Spleen (tissue), 11 donors: ENCODE measurements around the gene SMIM14. TPM values are rescaled to one million over a fixed set of nuclear protein-coding genes. Genes with fewer than 3 reads are reported as not detected.
"Not testable (repeated sequence)": the region's sequence is repeated elsewhere in the genome, so short reads cannot be mapped to it uniquely, and the experiment has no call there.

Source experiments
- DNase-seq: peaks from one replicate; pipeline ENCODE4 v3.0.0-alpha.2; 2020
- H3K27ac ChIP-seq, 8 donors: fragments of 200-600 bp; sonication (generic) in 7 of 8; 1 replicate in 4 of 8; 2 replicates in 4 of 8; pipeline versions ENCODE4 v1.5.0 to v1.8.0; 2016 to 2021; ENCODE audit warnings: inconsistent platforms in 4 of 8, mild to moderate bottlenecking in 4 of 8, moderate library complexity in 1 of 8
- H3K27me3 ChIP-seq, 7 donors: fragments of 200-600 bp; sonication (generic) in 6 of 7; replicated peaks in 1 of 7; 1 replicate in 4 of 7; 2 replicates in 3 of 7; pipeline versions ENCODE4 v1.5.0 to v1.8.0; 2016 to 2021; ENCODE audit warnings: inconsistent platforms in 3 of 7, mild to moderate bottlenecking in 1 of 7
- H3K36me3 ChIP-seq, 6 donors: fragments of 200-600 bp; sonication (generic) in 5 of 6; 1 replicate in 4 of 6; 2 replicates in 2 of 6; pipeline versions ENCODE4 v1.5.0 to v1.8.0; 2016 to 2021; ENCODE audit warnings: inconsistent platforms in 2 of 6
- H3K4me1 ChIP-seq, 6 donors: fragments of 200-600 bp; sonication (generic) in 5 of 6; 1 replicate in 3 of 6; 2 replicates in 3 of 6; pipeline versions ENCODE4 v1.5.0 to v1.8.0; 2016 to 2021; ENCODE audit warnings: inconsistent platforms in 3 of 6
- H3K4me3 ChIP-seq, 8 donors: fragments of 200-600 bp; sonication (generic) in 7 of 8; 1 replicate in 4 of 8; 2 replicates in 4 of 8; pipeline versions ENCODE4 v1.5.0 to v1.8.0; 2016 to 2021; ENCODE audit warnings: inconsistent platforms in 4 of 8, mild to moderate bottlenecking in 4 of 8, moderate library complexity in 2 of 8
- H3K9me3 ChIP-seq, 8 donors: fragments of 200-600 bp; sonication (generic) in 7 of 8; 1 replicate in 4 of 8; 2 replicates in 4 of 8; pipeline versions ENCODE4 v1.5.0 to v1.8.0; 2016 to 2021; ENCODE audit warnings: inconsistent platforms in 4 of 8
- CTCF ChIP-seq, 11 experiments: fragments of 200-600 bp in 7 of 11; fragments of 450-650 bp in 4 of 11; sonication (generic) in 4 of 11; IDR thresholded peaks in 8 of 11; conservative IDR thresholded peaks in 3 of 11; 1 replicate in 7 of 11; 2 replicates in 4 of 11; pipeline versions ENCODE4 v1.4.0 to v1.8.0; 2016 to 2021; ENCODE audit warnings: antibody characterized with exemption in 11 of 11, inconsistent platforms in 4 of 11, mild to moderate bottlenecking in 1 of 11
- POLR2A ChIP-seq, 3 donors: fragments of 450-650 bp; IDR thresholded peaks; one replicate each; pipeline ENCODE4 v1.5.1; 2017; ENCODE audit warnings: antibody characterized with exemption in 3 of 3, mild to moderate bottlenecking in 1 of 3
- POLR2AphosphoS5 ChIP-seq, 3 donors: sonication (generic); formaldehyde crosslinking; IDR thresholded peaks; one replicate each; pipeline ENCODE4 v1.5.1; 2017; ENCODE audit warnings: antibody characterized with exemption in 3 of 3
- WGBS, 5 donors: extraction: QIAGEN DNeasy Blood & Tissue Kit in 3 of 5; methylation state at CpG; one replicate each; pipeline versions ENCODE4 v1.1.5 to v1.1.7; 2013 to 2018; 5-methylcytosine and 5-hydroxymethylcytosine counted together
- intact Hi-C: fragments of 100-400 bp; cut with DNase I; formaldehyde crosslinking; loops from one replicate; pipeline ENCODE4 v1.15.0; 2023; ENCODE audit warnings: low total_unique reads
- polyA plus RNA-seq, 3 donors: library from polyadenylated mRNA; stranded (reverse); fragments of 200-250 nt; gene quantifications; one replicate each; pipeline ENCODE4 v1.2.1, GENCODE V29; 2013
- total RNA-seq, 7 donors: library from RNA; depleted of rRNA in 3 of 7; stranded (reverse); fragments of >200 nt in 3 of 7; fragmentation: NEBNext Ultra II Directional in 4 of 7; extraction: Animal tissue kit (Norgen Biotek cat#: 25700) in 4 of 7; gene quantifications; one replicate each; pipeline versions ENCODE4 v1.1.0 to v1.2.1, GENCODE V29; 2016 to 2021
- donor health status: healthy with polysubstance abuse.
- donor health status: DM: no; HTN: no; CAD: no; lungs with moderate emphysema.
- donor health status: DM: no; HTN: no; CAD: no.
- donor health status: Bipolar disorder and iron deficiency.
- donor health status: healthy.
- donor health status: DM: no; HTN: no; CAD: no.
- donor health status: DM: yes; HTN: yes; CAD: no.

Gene SMIM14
- total and polyA plus RNA-seq, 10 donors, result 33.4 to 111 (median 64.4) TPM

GRCh38 chr4:39504538-39504937 lies 134.1 kb downstream of the SMIM14 start:
- Histone ChIP-seq H3K4me3 (no peak overlapping the region), H3K9me3 (no peaks in the 10 kb centered on the region), H3K27ac (no peak overlapping the region), H3K27me3 (no peaks in the 10 kb centered on the region), H3K36me3 (peaks cover 5 to 100% (median 82%) of the 10 kb centered on the region in 6 donors), H3K4me1 (no peaks in the 10 kb centered on the region)
- TF ChIP-seq CTCF (IDR thresholded peaks at IDR 0.05 in 8 of 11, conservative IDR thresholded peaks at IDR 0.05 in 3 of 11) (no peak), POLR2A (IDR thresholded peaks at IDR 0.05) (no peak), POLR2AphosphoS5 (IDR thresholded peaks at IDR 0.05) (no peak)
- WGBS, 5 donors, result 95 to 98% (median 98%) methylated on average over 2 of the region's 2 CpGs
- intact Hi-C loops, result no loop called here
- no peak for DNase-seq

GRCh38 chr4:39502664-39503035 lies 136.0 kb downstream of the SMIM14 start:
- H3K27ac ChIP-seq, H3K4me3 ChIP-seq, H3K27me3 ChIP-seq, H3K9me3 ChIP-seq, H3K4me1 ChIP-seq, intact Hi-C loops, DNase-seq: not testable (repeated sequence)
- peaks cover 3 to 97% (median 67%) of the 10 kb centered on the region in 6 donors for H3K36me3 ChIP-seq
- 91 to 100% (median 95%) methylated on average over 4 of the region's 4 CpGs for WGBS, 5 donors

- Histone ChIP-seq H3K4me3 (no peak overlapping the region), H3K4me1 (no peaks in the 10 kb centered on the region), H3K27ac (no peak overlapping the region), H3K36me3 (peaks cover 3 to 92% (median 62%) of the 10 kb centered on the region in 6 donors), H3K9me3 (no peaks in the 10 kb centered on the region), H3K27me3 (no peaks in the 10 kb centered on the region)
- intact Hi-C loops, result no loop called here
- DNase-seq, result no peak
- TF ChIP-seq POLR2A (IDR thresholded peaks at IDR 0.05), result no peak
- no peak for TF ChIP-seq CTCF (IDR thresholded peaks at IDR 0.05 in 8 of 11, conservative IDR thresholded peaks at IDR 0.05 in 3 of 11)
- TF ChIP-seq POLR2AphosphoS5 (IDR thresholded peaks at IDR 0.05), result no peak
Measured at GRCh38 chr4:39502019-39502663, 136.5 kb downstream of the SMIM14 start.

- H3K27me3 ChIP-seq, result no peaks in the 10 kb centered on the region
- intact Hi-C loops, result no loop called here
Measured at GRCh38 chr4:39498727-39499020, 140.0 kb downstream of the SMIM14 start.

More at GRCh38 chr4:39498727-39499020, 140.0 kb downstream of the SMIM14 start:
- no peak for DNase-seq
- H3K27ac ChIP-seq, result no peak overlapping the region
- no peaks in the 10 kb centered on the region for H3K4me1 ChIP-seq
- no peaks in the 10 kb centered on the region for H3K9me3 ChIP-seq
- H3K36me3 ChIP-seq, result peaks cover 0 to 57% (median 33%) of the 10 kb centered on the region in 6 donors
- TF ChIP-seq POLR2AphosphoS5 (IDR thresholded peaks at IDR 0.05) (no peak), POLR2A (IDR thresholded peaks at IDR 0.05) (no peak), CTCF (IDR thresholded peaks at IDR 0.05 in 8 of 11, conservative IDR thresholded peaks at IDR 0.05 in 3 of 11) (no peak)
- no peak overlapping the region for H3K4me3 ChIP-seq
